Loucy (cell line): ENCODE results near the gene MESD.

Source experiments
- H2AFZ ChIP-seq: fragments of 200-600 bp; sonication (generic); 2 replicates; pipeline ENCODE4 v1.6.0; 2016; ENCODE audit warnings: antibody characterized with exemption, mild to moderate bottlenecking, low read length, moderate library complexity
- H3F3A ChIP-seq: fragments of 200-600 bp; 2 replicates; pipeline ENCODE4 v1.6.0; 2016; ENCODE audit warnings: antibody characterized with exemption, low read depth, mild to moderate bottlenecking
- H3K27me3 ChIP-seq: fragments of 200-600 bp; sonication (generic); 2 replicates; pipeline ENCODE4 v1.6.1; 2014; ENCODE audit warnings: low read length, mild to moderate bottlenecking; ENCODE audit not compliant: insufficient read depth, poor library complexity, severe bottlenecking
- H3K36me3 ChIP-seq: fragments of 200-600 bp; sonication (generic); 2 replicates; pipeline ENCODE4 v1.6.1; 2016; ENCODE audit warnings: low read length; ENCODE audit not compliant: insufficient read depth
- H3K4me1 ChIP-seq: fragments of 200-600 bp; sonication (generic); 2 replicates; pipeline ENCODE4 v1.5.1; 2014; ENCODE audit warnings: low read length, mild to moderate bottlenecking; ENCODE audit not compliant: insufficient read depth, poor library complexity, severe bottlenecking
- H3K4me2 ChIP-seq: fragments of 200-600 bp; sonication (generic); 2 replicates; pipeline ENCODE4 v1.6.0; 2014; ENCODE audit warnings: antibody characterized with exemption, low read length, low read depth, mild to moderate bottlenecking; ENCODE audit not compliant: poor library complexity, severe bottlenecking
- H3K4me3 ChIP-seq: fragments of 200-600 bp; sonication (generic); 2 replicates; pipeline ENCODE4 v1.5.1; 2014; ENCODE audit warnings: low read length, mild to moderate bottlenecking, mixed read lengths; ENCODE audit not compliant: poor library complexity, severe bottlenecking
- H3K79me2 ChIP-seq: fragments of 200-600 bp; sonication (generic); 2 replicates; pipeline ENCODE4 v1.6.1; 2014; ENCODE audit warnings: low read length; ENCODE audit not compliant: insufficient read depth
- H3K9ac ChIP-seq: fragments of 200-600 bp; sonication (generic); 2 replicates; pipeline ENCODE4 v1.6.0; 2014; ENCODE audit warnings: mild to moderate bottlenecking, low read depth, low read length, moderate library complexity; ENCODE audit not compliant: poor library complexity, severe bottlenecking
- H3K9me2 ChIP-seq: fragments of 200-600 bp; sonication (generic); replicated peaks from 2 replicates; pipeline ENCODE4 v1.6.1; 2016; ENCODE audit warnings: low read depth, low read length, mixed read lengths
- H3K9me3 ChIP-seq: fragments of 200-600 bp; sonication (generic); 2 replicates; pipeline ENCODE4 v1.6.1; 2014; ENCODE audit warnings: mild to moderate bottlenecking, antibody characterized with exemption, low read length, low read depth; ENCODE audit not compliant: insufficient read depth
- H4K20me1 ChIP-seq: fragments of 200-600 bp; sonication (generic); 2 replicates; pipeline ENCODE4 v1.6.0; 2014; ENCODE audit warnings: antibody characterized with exemption, low read length, mild to moderate bottlenecking; ENCODE audit not compliant: insufficient read depth, poor library complexity, severe bottlenecking
- CTCF ChIP-seq: fragments of 200-600 bp; sonication (generic); conservative IDR thresholded peaks from 2 replicates; pipeline ENCODE4 v1.5.1; 2014; ENCODE audit warnings: mild to moderate bottlenecking, antibody characterized with exemption, low read length
- EZH2phosphoT487 ChIP-seq: fragments of 200-600 bp; IDR thresholded peaks from 2 replicates; pipeline ENCODE4 v1.6.1; 2018; ENCODE audit warnings: antibody characterized with exemption, mild to moderate bottlenecking, moderate library complexity, borderline replicate concordance

Gene MESD

DNA sequence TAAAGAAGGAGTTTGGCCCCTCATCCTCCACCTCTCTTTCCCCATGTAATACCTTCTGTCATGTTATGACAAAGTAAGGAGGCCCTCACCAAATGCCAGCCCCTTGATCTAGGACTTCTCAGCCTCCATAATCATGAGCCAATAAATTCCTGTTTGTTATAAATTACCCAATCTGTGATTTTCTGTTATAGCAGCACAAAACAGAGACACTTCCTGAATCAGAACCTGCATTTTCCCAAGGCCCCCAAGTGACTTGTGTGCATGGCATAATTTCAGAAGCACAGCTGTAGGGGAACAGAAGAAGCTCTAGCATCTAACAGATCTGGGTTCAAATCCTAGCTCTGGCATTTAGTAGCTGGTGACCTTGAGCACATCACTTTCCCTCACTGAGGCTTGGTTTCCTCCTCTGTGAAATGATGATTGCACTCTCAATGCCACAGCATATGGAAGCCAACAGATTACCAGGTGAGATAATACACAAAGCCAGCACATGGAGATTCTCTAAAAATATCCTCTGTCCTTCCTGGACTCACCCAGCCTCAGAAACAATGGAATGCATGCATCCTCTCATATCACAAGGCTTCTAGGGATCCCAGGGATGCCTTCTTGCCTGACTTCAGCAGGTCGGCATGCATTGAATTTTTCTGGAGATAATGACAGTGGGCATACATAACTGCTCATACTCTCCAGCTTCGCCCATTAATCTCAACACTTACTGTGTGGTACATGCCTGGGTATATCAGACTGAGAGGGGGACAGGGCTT lies 37.4 kb upstream of the MESD start:
- H3K79me2 ChIP-seq = no peaks in the 10 kb centered on the region
- peaks cover 2% of the 10 kb centered on the region for H3K4me1 ChIP-seq
- H3K4me2 ChIP-seq = no peak overlapping the region
- H4K20me1 ChIP-seq = no peaks in the 10 kb centered on the region
- H3K4me3 ChIP-seq = no peak overlapping the region
- no peaks in the 10 kb centered on the region for H3K27me3 ChIP-seq
- no peaks in the 10 kb centered on the region for H3F3A ChIP-seq
- no peak overlapping the region for H3K9ac ChIP-seq
- no peaks in the 10 kb centered on the region for H3K36me3 ChIP-seq
- TF ChIP-seq EZH2phosphoT487 (no peak), CTCF (no peak)
- no peaks in the 10 kb centered on the region for H3K9me2 ChIP-seq
- no peak overlapping the region for H2AFZ ChIP-seq
- no peaks in the 10 kb centered on the region for H3K9me3 ChIP-seq

GRCh38 chr15:81025721-81026370 lies 36.2 kb upstream of the MESD start:
- Histone ChIP-seq H3K4me2 (no peak overlapping the region), H3K9me3 (no peaks in the 10 kb centered on the region), H2AFZ (no peak overlapping the region), H3K79me2 (no peaks in the 10 kb centered on the region), H3K36me3 (no peaks in the 10 kb centered on the region), H3K9me2 (no peaks in the 10 kb centered on the region), H3F3A (no peaks in the 10 kb centered on the region), H3K4me3 (no peak overlapping the region), H3K4me1 (peaks cover 2% of the 10 kb centered on the region), H3K27me3 (no peaks in the 10 kb centered on the region), H3K9ac (no peak overlapping the region), H4K20me1 (no peaks in the 10 kb centered on the region)
- TF ChIP-seq EZH2phosphoT487 (no peak), CTCF (no peak)

GRCh38 chr15:81024936-81025335 lies 35.3 kb upstream of the MESD start:
- H3K27me3 ChIP-seq = no peaks in the 10 kb centered on the region
- no peaks in the 10 kb centered on the region for H3K36me3 ChIP-seq
- H4K20me1 ChIP-seq = no peaks in the 10 kb centered on the region
- H3K9ac ChIP-seq = no peak overlapping the region
- H2AFZ ChIP-seq = no peak overlapping the region
- TF ChIP-seq EZH2phosphoT487 (no peak), CTCF (no peak)
- no peaks in the 10 kb centered on the region for H3K9me3 ChIP-seq
- peaks cover 2% of the 10 kb centered on the region for H3K4me1 ChIP-seq
- no peak overlapping the region for H3K4me3 ChIP-seq
- no peak overlapping the region for H3K4me2 ChIP-seq
- no peaks in the 10 kb centered on the region for H3K79me2 ChIP-seq
- H3F3A ChIP-seq = no peaks in the 10 kb centered on the region
- no peaks in the 10 kb centered on the region for H3K9me2 ChIP-seq
